ENCODE data around the gene GAD2. TPM values are rescaled to one million over a fixed set of nuclear protein-coding genes. Genes with fewer than 3 reads are reported as not detected.
"Not testable (repeated sequence)": the region's sequence is repeated elsewhere in the genome, so short reads cannot be mapped to it uniquely, and the experiment has no call there.

GAD2 gene
- total RNA-seq, 2 experiments from 2014 or later = not detected

DNA sequence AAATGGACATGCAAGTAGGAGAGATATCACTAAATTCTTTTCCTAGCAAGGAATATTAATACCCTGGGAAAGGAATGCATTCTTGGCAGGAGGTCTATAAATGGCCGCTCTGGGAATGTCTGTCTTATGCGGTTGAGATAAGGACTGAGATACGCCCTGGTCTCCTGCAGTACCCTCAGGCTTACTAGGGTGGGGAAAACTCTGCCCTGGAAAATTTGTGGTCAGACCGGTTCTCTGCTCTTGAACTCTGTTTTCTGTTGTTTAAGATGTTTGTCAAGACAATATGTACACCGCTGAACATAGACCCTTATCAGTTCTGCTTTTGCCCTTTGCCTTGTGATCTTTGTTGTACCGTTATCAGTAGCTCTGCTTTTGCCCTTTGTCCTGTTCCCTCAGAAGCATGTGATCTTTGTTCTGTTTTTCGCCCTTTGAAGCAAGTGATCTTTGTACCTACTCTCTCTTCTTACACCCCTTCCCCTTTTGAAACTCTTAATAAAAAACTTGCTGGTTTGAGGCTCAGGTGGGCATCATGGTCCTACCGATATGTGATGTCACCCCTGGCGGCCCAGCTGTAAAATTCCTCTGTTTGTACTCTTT is 132.3 kb downstream of the GAD2 start:
- CTCF ChIA-PET; H3K4me3 Mint-ChIP-seq; ATAC-seq; DNase-seq; H3K27ac Mint-ChIP-seq; H3K4me1 Mint-ChIP-seq; H3K36me3 Mint-ChIP-seq; H3K9me3 Mint-ChIP-seq (ENCODE audit: low read depth): not testable (repeated sequence)
- peaks cover 15% of the 10 kb centered on the region for H3K27me3 Mint-ChIP-seq

Other genes with a start within 250 kb of the GAD2 start
- 10 to 100 TPM; 73.2 to 73.8 TPM for gene APBB1IP, start 221.6 kb downstream of the GAD2 start, total RNA-seq

All from activated CD8-positive, alpha-beta memory T cell treated with anti-CD3 and anti-CD28 coated beads, Interleukin-2, amount 10 ng/mL, durations not matched to agents 7 days and 5 days (primary cell).